ENCODE data around the gene RALGAPA2.

DNA sequence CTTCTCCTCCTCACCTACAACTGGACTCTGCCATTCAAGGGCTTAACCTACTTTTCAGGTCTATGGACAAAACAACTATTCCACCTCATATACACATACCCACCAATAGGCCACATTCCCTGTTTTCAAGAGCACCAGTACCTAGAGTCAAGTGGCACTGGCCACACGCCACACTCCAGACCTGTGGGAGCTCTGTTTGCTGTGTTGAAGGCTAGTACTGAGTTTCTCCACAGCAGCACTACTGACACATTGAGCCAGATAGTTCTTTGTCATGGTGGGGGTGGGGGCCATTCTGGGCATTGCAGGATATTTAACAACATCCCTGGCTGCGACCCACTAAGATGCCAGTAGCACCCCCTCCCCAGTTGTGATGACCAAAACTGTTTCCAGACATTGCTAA is 84.1 kb downstream of the RALGAPA2 start:
- no peak for TF ChIP-seq EZH2 (IDR thresholded peaks at IDR 0.05; ENCODE audit: insufficient read depth, poor library complexity, severe bottlenecking)
- no peak for TF ChIP-seq EZH2phosphoT487 (IDR thresholded peaks at IDR 0.05; ENCODE audit: insufficient read depth, low read depth)

Data from GM23248 (cell line).